Karpas-422 (cell line): Measurements from ENCODE around the gene MORC4. TPM values are rescaled to one million over a fixed set of nuclear protein-coding genes. Genes with fewer than 3 reads are reported as not detected.

Source experiments
- DNase-seq: peaks from one replicate; pipeline ENCODE4 v3.0.0-alpha.2; 2015
- H2AFZ ChIP-seq: fragments of 200-600 bp; sonication (generic); 2 replicates; pipeline ENCODE4 v1.6.1; 2014; ENCODE audit warnings: antibody characterized with exemption, low read length, mixed read lengths
- H3K27ac ChIP-seq: fragments of 200-600 bp; sonication (generic); 2 replicates; pipeline ENCODE4 v1.5.1; 2014; ENCODE audit warnings: mild to moderate bottlenecking, low read length, moderate library complexity
- H3K27me3 ChIP-seq: fragments of 200-600 bp; sonication (generic); 2 replicates; pipeline ENCODE4 v1.6.1; 2014; ENCODE audit warnings: low read length, mixed read lengths
- H3K36me3 ChIP-seq: fragments of 200-600 bp; sonication (generic); 2 replicates; pipeline ENCODE4 v1.6.1; 2014; ENCODE audit warnings: low read length, mixed read lengths; ENCODE audit not compliant: insufficient read depth
- H3K4me1 ChIP-seq: fragments of 200-600 bp; sonication (generic); 2 replicates; pipeline ENCODE4 v1.6.1; 2014; ENCODE audit warnings: mild to moderate bottlenecking, low read length, mixed read lengths
- H3K4me2 ChIP-seq: fragments of 200-600 bp; sonication (generic); 2 replicates; pipeline ENCODE4 v1.6.1; 2014; ENCODE audit warnings: low read length, low read depth, mild to moderate bottlenecking; ENCODE audit not compliant: poor library complexity, severe bottlenecking
- H3K4me3 ChIP-seq: fragments of 200-600 bp; sonication (generic); 2 replicates; pipeline ENCODE4 v1.5.1; 2014; ENCODE audit warnings: mild to moderate bottlenecking, antibody characterized with exemption, low read length, mixed read lengths
- H3K79me2 ChIP-seq: fragments of 200-600 bp; sonication (generic); 2 replicates; pipeline ENCODE4 v1.6.1; 2014; ENCODE audit warnings: mild to moderate bottlenecking, low read length, mixed read lengths
- H3K9ac ChIP-seq: fragments of 200-600 bp; sonication (generic); 2 replicates; pipeline ENCODE4 v1.6.0; 2014; ENCODE audit warnings: low read length
- H3K9me2 ChIP-seq: fragments of 200-600 bp; sonication (generic), shearing (Covaris generic); replicated peaks from 2 replicates; pipeline ENCODE4 v1.6.0; 2014; ENCODE audit warnings: mild to moderate bottlenecking, low read length, moderate library complexity; ENCODE audit not compliant: insufficient read depth
- H3K9me3 ChIP-seq: fragments of 300-700, 200-600 bp; sonication (generic); 2 replicates; pipeline ENCODE4 v1.6.1; 2014; ENCODE audit warnings: low read length, mixed read lengths
- H4K20me1 ChIP-seq: fragments of 200-600 bp; sonication (generic); 2 replicates; pipeline ENCODE4 v1.6.1; 2014; ENCODE audit warnings: mild to moderate bottlenecking, antibody characterized with exemption, low read length, low read depth; ENCODE audit not compliant: insufficient read depth
- total RNA-seq: library from RNA; depleted of rRNA; stranded (reverse); fragments of >200 nt; shearing (Covaris generic); gene quantifications from 2 replicates; pipeline ENCODE4 v1.2.3, GENCODE V29; 2014; ENCODE audit warnings: low replicate concordance

Gene MORC4
- total RNA-seq, 1 experiment from 2014 or later: 11.5 TPM

DNA sequence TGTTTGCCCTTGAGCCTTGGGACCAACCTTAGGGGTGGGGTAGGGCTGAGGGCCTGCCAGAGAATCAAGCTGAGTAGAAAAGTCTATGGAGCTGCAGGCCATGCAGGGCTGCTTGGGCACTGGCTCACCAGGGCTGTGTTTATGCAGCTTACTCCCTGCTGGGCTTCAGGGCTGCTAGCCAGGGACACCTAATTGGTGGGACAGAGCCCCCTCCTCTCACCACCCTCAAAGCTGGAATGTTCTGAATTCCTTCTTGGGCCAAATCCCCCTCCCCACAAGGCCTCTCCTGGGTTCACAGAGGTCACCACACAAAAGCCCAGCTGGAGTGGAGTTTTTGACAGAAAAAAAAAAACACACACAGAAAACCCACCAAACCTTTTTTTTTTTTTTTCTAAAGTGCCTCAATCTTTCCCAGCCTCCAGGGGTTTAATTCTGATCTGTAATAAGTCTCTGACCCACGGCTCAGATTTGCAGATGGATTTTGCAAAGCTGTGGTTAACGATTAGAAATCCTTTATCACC is 80.0 kb downstream of the MORC4 start, which contains the start of gene CLDN2:
Gene CLDN2 (plus strand): TSS at position 471 of the 521 bp plus-strand sequence. CDS start 7,827 bp downstream, outside the sequence.
- H3K36me3 ChIP-seq: no peaks in the 10 kb centered on the region
- no peaks in the 10 kb centered on the region for H3K9me2 ChIP-seq
- H3K27ac ChIP-seq: no peak within 1 kb of the TSS
- no peak for DNase-seq
- no peaks in the 10 kb centered on the region for H4K20me1 ChIP-seq
- H3K9ac ChIP-seq: no peak within 1 kb of the TSS
- no peaks in the 10 kb centered on the region for H3K9me3 ChIP-seq
- no peaks in the 10 kb centered on the region for H3K4me1 ChIP-seq
- H2AFZ ChIP-seq: no peak within 1 kb of the TSS
- H3K27me3 ChIP-seq: no peaks in the 10 kb centered on the region
- H3K79me2 ChIP-seq: no peaks in the 10 kb centered on the region
- H3K4me3 ChIP-seq: no peak within 1 kb of the TSS
- no peak within 1 kb of the TSS for H3K4me2 ChIP-seq

- H3K4me2 ChIP-seq: no peak overlapping the region
Measured at GRCh38 chrX:106917830-106918500, 82.0 kb downstream of the MORC4 start.

DNA sequence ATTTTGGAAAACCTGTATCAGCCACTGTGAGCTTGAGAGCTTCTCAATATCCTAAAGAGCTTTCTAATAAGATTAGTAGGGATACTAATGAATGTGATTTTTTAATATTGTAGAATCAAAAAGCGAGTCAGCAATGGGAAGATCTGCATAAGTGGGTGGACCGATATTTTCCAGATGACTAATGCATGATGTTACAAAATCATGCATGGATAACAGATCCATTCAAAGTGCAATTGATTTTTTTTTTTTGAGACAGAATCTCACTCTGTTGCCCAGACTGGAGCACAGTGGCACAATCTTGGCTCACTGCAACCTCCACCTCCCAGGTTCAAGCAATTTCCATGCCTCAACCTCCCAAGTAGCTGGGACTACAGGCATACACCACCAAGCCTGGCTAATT is 87.1 kb downstream of the MORC4 start:
- no peaks in the 10 kb centered on the region for H4K20me1 ChIP-seq
- no peak overlapping the region for H3K4me3 ChIP-seq
- no peaks in the 10 kb centered on the region for H3K4me1 ChIP-seq
- H3K4me2 ChIP-seq: no peak overlapping the region
- no peak overlapping the region for H3K27ac ChIP-seq
- no peaks in the 10 kb centered on the region for H3K27me3 ChIP-seq
- no peak overlapping the region for H3K9ac ChIP-seq
- no peaks in the 10 kb centered on the region for H3K36me3 ChIP-seq
- DNase-seq: no peak
- no peak overlapping the region for H2AFZ ChIP-seq
- H3K9me2 ChIP-seq: no peaks in the 10 kb centered on the region
- no peaks in the 10 kb centered on the region for H3K9me3 ChIP-seq
- H3K79me2 ChIP-seq: no peaks in the 10 kb centered on the region

More at GRCh38 chrX:106917830-106918500, 82.0 kb downstream of the MORC4 start:
- Histone ChIP-seq H3K27me3 (no peaks in the 10 kb centered on the region), H3K4me3 (no peak overlapping the region), H3K9me2 (no peaks in the 10 kb centered on the region), H3K9me3 (no peaks in the 10 kb centered on the region), H3K9ac (no peak overlapping the region), H3K27ac (no peak overlapping the region), H2AFZ (no peak overlapping the region), H3K4me1 (no peaks in the 10 kb centered on the region), H3K79me2 (no peaks in the 10 kb centered on the region), H4K20me1 (no peaks in the 10 kb centered on the region), H3K36me3 (no peaks in the 10 kb centered on the region)
- DNase-seq: no peak

GRCh38 chrX:106906361-106906760 is 93.7 kb downstream of the MORC4 start:
- Histone ChIP-seq H3K9ac (no peak overlapping the region), H3K9me3 (no peaks in the 10 kb centered on the region)

GRCh38 chrX:106905064-106905708 is 94.8 kb downstream of the MORC4 start:
- Histone ChIP-seq H3K9me3 (no peaks in the 10 kb centered on the region), H3K4me3 (no peak overlapping the region), H3K9me2 (no peaks in the 10 kb centered on the region), H3K4me1 (peaks cover 16% of the 10 kb centered on the region), H3K36me3 (no peaks in the 10 kb centered on the region), H3K27me3 (no peaks in the 10 kb centered on the region), H3K79me2 (no peaks in the 10 kb centered on the region), H4K20me1 (no peaks in the 10 kb centered on the region), H2AFZ (no peak overlapping the region), H3K9ac (no peak overlapping the region), H3K27ac (no peak overlapping the region), H3K4me2 (no peak overlapping the region)
- DNase-seq: no peak

More at GRCh38 chrX:106906361-106906760, 93.7 kb downstream of the MORC4 start:
- H3K27ac ChIP-seq: no peak overlapping the region
- no peaks in the 10 kb centered on the region for H3K36me3 ChIP-seq
- no peak overlapping the region for H2AFZ ChIP-seq
- no peak overlapping the region for H3K4me3 ChIP-seq
- DNase-seq: no peak
- peaks cover 16% of the 10 kb centered on the region for H3K4me1 ChIP-seq
- no peaks in the 10 kb centered on the region for H3K79me2 ChIP-seq
- no peaks in the 10 kb centered on the region for H3K9me2 ChIP-seq
- H3K27me3 ChIP-seq: no peaks in the 10 kb centered on the region
- no peak overlapping the region for H3K4me2 ChIP-seq
- no peaks in the 10 kb centered on the region for H4K20me1 ChIP-seq

DNA sequence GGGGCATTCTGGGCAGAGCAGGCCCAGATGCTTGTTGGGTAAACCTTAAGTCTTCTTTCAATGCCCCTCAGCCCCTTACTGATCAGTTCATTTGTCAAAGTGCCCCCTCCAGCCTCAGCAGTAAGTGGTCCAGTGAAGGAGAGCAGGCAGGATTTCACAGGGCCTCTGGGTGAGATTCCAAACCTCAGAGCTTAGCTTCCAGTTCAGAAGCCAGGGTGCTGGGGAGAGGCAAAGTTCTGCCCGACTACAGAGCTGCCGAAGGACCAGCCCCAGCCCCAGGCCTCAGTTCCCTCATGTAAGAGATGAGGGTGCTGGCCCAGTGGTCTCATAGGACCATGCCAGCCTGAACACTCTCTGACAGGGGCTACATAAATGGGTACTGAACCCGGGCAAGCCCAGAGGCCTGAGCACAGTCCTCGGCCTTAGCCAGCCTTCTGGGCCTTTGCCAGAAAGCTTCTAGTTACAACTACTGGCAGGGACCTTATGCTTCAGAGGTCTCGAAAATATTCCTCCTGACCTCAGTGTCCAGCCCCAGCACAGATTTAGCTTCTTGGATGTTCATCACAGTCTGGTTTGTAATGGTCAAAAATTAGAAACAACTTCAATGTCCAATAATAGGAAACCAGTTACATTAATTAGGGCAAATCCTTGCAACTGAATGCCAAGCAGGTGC is 96.0 kb downstream of the MORC4 start:
- no peaks in the 10 kb centered on the region for H4K20me1 ChIP-seq
- H3K79me2 ChIP-seq: no peaks in the 10 kb centered on the region
- no peak overlapping the region for H3K9ac ChIP-seq
- no peak for DNase-seq
- no peak overlapping the region for H3K4me2 ChIP-seq
- H3K4me3 ChIP-seq: no peak overlapping the region
- no peaks in the 10 kb centered on the region for H3K27me3 ChIP-seq
- no peak overlapping the region for H3K27ac ChIP-seq
- H3K9me2 ChIP-seq: no peaks in the 10 kb centered on the region
- H2AFZ ChIP-seq: no peak overlapping the region
- no peaks in the 10 kb centered on the region for H3K9me3 ChIP-seq
- peaks cover 16% of the 10 kb centered on the region for H3K4me1 ChIP-seq
- H3K36me3 ChIP-seq: no peaks in the 10 kb centered on the region

DNA sequence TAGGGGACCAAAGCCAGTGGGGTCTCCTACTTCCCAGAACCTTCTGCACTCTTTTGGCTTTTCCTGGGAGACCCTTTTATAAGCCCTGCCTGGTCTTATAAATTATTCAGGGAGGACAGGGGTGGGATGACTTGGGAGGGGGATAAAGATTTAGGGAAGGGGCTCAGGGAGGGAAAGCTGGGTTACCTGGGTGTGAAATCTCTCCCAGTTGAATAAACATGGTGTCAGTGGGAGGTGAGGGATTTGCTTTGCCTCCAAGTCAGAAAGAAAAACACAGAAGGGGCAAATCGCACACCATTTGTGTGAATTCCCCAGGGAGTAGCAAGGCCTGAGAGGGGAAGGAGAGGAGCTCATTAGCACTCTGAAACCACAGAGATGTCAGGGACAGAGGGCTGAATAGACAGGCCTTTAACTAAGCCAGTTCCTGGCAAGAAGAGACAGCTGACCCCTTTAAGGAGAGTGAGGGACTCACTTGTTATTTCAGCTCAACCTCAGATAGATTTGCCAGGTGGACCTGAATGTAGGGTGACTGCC is 96.7 kb downstream of the MORC4 start, which contains the start of gene RIPPLY1:
Gene RIPPLY1 (minus strand): TSS at position 51 of the 534 bp plus-strand sequence. CDS start 54 bp downstream, outside the sequence.
- Histone ChIP-seq H2AFZ (no peak within 1 kb of the TSS), H3K79me2 (no peaks in the 10 kb centered on the region), H3K9ac (no peak within 1 kb of the TSS), H3K9me3 (no peaks in the 10 kb centered on the region), H3K36me3 (no peaks in the 10 kb centered on the region), H3K4me2 (no peak within 1 kb of the TSS), H4K20me1 (no peaks in the 10 kb centered on the region), H3K4me3 (no peak within 1 kb of the TSS), H3K27me3 (no peaks in the 10 kb centered on the region), H3K27ac (no peak within 1 kb of the TSS), H3K9me2 (no peaks in the 10 kb centered on the region), H3K4me1 (peaks cover 16% of the 10 kb centered on the region)
- peak; percentile 48 for DNase-seq

- Histone ChIP-seq H3K27me3 (no peaks in the 10 kb centered on the region), H3K4me3 (no peak overlapping the region), H3K9me3 (no peaks in the 10 kb centered on the region), H4K20me1 (no peaks in the 10 kb centered on the region), H3K27ac (no peak overlapping the region), H2AFZ (no peak overlapping the region), H3K9ac (no peak overlapping the region), H3K9me2 (no peaks in the 10 kb centered on the region), H3K4me2 (no peak overlapping the region), H3K36me3 (no peaks in the 10 kb centered on the region), H3K79me2 (no peaks in the 10 kb centered on the region), H3K4me1 (peaks cover 16% of the 10 kb centered on the region)
- no peak for DNase-seq
Measured at GRCh38 chrX:106902684-106903083, 97.3 kb downstream of the MORC4 start.
